GM19372 (cell line): ENCODE results near the gene DTD2.
"Not testable (repeated sequence)": the region's sequence is repeated elsewhere in the genome, so short reads cannot be mapped to it uniquely, and the experiment has no call there.

Experiments used
- ATAC-seq: cut with Tn5 transposase; IDR thresholded peaks from one replicate; pipeline ENCODE4 v1.9.1; 2021; ENCODE audit warnings: mild to moderate bottlenecking, low read depth, moderate library complexity; ENCODE audit not compliant: unreplicated experiment

DTD2 gene

GRCh38 chr14:31456841-31457664 lies at the start of gene DTD2:
TSS of gene DTD2 (minus strand) at chr14:31457506. CDS start at chr14:31457393, 113 bp downstream.
- peak; percentile 96 for ATAC-seq

- no peak for ATAC-seq
These were observed 48.1 kb upstream of the DTD2 start for GRCh38 chr14:31505411-31505810.

- ATAC-seq = no peak
These were observed 44.6 kb upstream of the DTD2 start for GRCh38 chr14:31501870-31502269.

- ATAC-seq = no peak
These were observed 35.6 kb upstream of the DTD2 start for GRCh38 chr14:31492759-31493498.

- peak; percentile 81 for ATAC-seq
These were observed 32.4 kb upstream of the DTD2 start for GRCh38 chr14:31489691-31490090.

- ATAC-seq = no peak
These were observed 30.6 kb upstream of the DTD2 start, which contains the start of gene GPR33 for GRCh38 chr14:31487886-31488285. TSS of gene GPR33 (minus strand) at chr14:31488039. CDS start at chr14:31483965, 4,074 bp downstream.

- ATAC-seq = no peak
These were observed 29.5 kb upstream of the DTD2 start for GRCh38 chr14:31486764-31487163.

- ATAC-seq = no peak
These were observed 27.4 kb upstream of the DTD2 start for GRCh38 chr14:31484754-31485153.

GRCh38 chr14:31480156-31480555 lies 22.9 kb upstream of the DTD2 start:
- no peak for ATAC-seq

- ATAC-seq = no peak
These were observed 21.7 kb upstream of the DTD2 start for GRCh38 chr14:31479027-31479426.

- ATAC-seq = no peak
These were observed 19.9 kb upstream of the DTD2 start for GRCh38 chr14:31477248-31477647.

GRCh38 chr14:31476131-31476866 lies 19.0 kb upstream of the DTD2 start:
- ATAC-seq = no peak

- no peak for ATAC-seq
These were observed 9.2 kb upstream of the DTD2 start for GRCh38 chr14:31466554-31466953.

- no peak for ATAC-seq
These were observed 7.8 kb upstream of the DTD2 start for GRCh38 chr14:31465111-31465510.

- not testable (repeated sequence) for ATAC-seq
These were observed 5.1 kb upstream of the DTD2 start for GRCh38 chr14:31462450-31462849.

- no peak for ATAC-seq
These were observed 4.2 kb upstream of the DTD2 start for GRCh38 chr14:31461545-31461944.

GRCh38 chr14:31457665-31458659 lies 656 bp upstream of the DTD2 start:
- no peak for ATAC-seq

GRCh38 chr14:31449971-31450610 lies 7.2 kb downstream of the DTD2 start:
- no peak for ATAC-seq

GRCh38 chr14:31449136-31449535 lies 8.2 kb downstream of the DTD2 start:
- no peak for ATAC-seq
